Esophagus muscularis mucosa (tissue), 4 donors: ENCODE measurements around the gene ST8SIA2. TPM values are rescaled to one million over a fixed set of nuclear protein-coding genes. Genes with fewer than 3 reads are reported as not detected.

Experiments
- DNase-seq: peaks from one replicate; pipeline ENCODE4 v3.0.0-alpha.2; 2017; ENCODE audit errors: extremely low spot score
- H3K27ac ChIP-seq, 4 donors: fragments of 200-600 bp; sonication (generic); replicated peaks in 1 of 4; 1 replicate in 3 of 4; 2 replicates in 1 of 4; pipeline ENCODE4 v1.5.1; 2016 to 2019; ENCODE audit warnings: mild to moderate bottlenecking in 1 of 4
- H3K27me3 ChIP-seq, 4 donors: fragments of 200-600 bp; sonication (generic); one replicate each; pipeline versions ENCODE4 v1.5.1 to v1.6.0; 2016 to 2019
- H3K36me3 ChIP-seq, 4 donors: fragments of 200-600 bp; sonication (generic); one replicate each; pipeline ENCODE4 v1.5.1; 2016 to 2019
- H3K4me1 ChIP-seq, 4 donors: fragments of 200-600 bp; sonication (generic); one replicate each; pipeline ENCODE4 v1.5.1; 2016 to 2019
- H3K4me3 ChIP-seq, 4 donors: fragments of 200-600 bp; sonication (generic); 1 replicate in 2 of 4; 2 replicates in 2 of 4; pipeline ENCODE4 v1.5.1; 2016 to 2019; ENCODE audit warnings: mild to moderate bottlenecking in 4 of 4, moderate library complexity in 1 of 4
- H3K9me3 ChIP-seq, 4 donors: fragments of 200-600 bp; sonication (generic); 1 replicate in 3 of 4; 2 replicates in 1 of 4; pipeline ENCODE4 v1.5.1; 2016 to 2019
- EP300 ChIP-seq: sonication (generic); formaldehyde crosslinking; IDR thresholded peaks from one replicate; pipeline ENCODE4 v1.6.1; 2017; ENCODE audit warnings: antibody characterized with exemption
- POLR2A ChIP-seq: fragments of 450-650 bp; IDR thresholded peaks from one replicate; pipeline ENCODE4 v1.6.1; 2017; ENCODE audit warnings: antibody characterized with exemption, moderate library complexity, mild to moderate bottlenecking, low read depth
- POLR2AphosphoS5 ChIP-seq, 2 donors: sonication (generic); formaldehyde crosslinking; IDR thresholded peaks; one replicate each; pipeline ENCODE4 v1.6.1; 2017; ENCODE audit warnings: antibody characterized with exemption in 2 of 2
- WGBS: methylation state at CpG from one replicate; pipeline ENCODE4 v1.1.5; 2018; 5-methylcytosine and 5-hydroxymethylcytosine counted together
- intact Hi-C: fragments of 100-400 bp; cut with DNase I; formaldehyde crosslinking; loops from one replicate; pipeline ENCODE4 v1.15.1; 2023
- total RNA-seq, 4 donors: library from RNA; depleted of rRNA; stranded (reverse); fragments of >200 nt; gene quantifications; one replicate each; pipeline versions ENCODE4 v1.1.0 to v1.2.1, GENCODE V29; 2016
- TF ChIP-seq, protein P1 (sequence below), 3 experiments: fragments of 200-600 bp in 2 of 3; fragments of 450-650 bp in 1 of 3; sonication (generic) in 2 of 3; IDR thresholded peaks; one replicate each; pipeline ENCODE4 v1.5.1; 2017 to 2019; ENCODE audit warnings: antibody characterized with exemption in 3 of 3, mild to moderate bottlenecking in 2 of 3, moderate library complexity in 1 of 3

The ST8SIA2 gene
- total RNA-seq, 4 donors from 2014 or later: 0.13 to 0.57 (median 0.50) TPM; not detected in 1

DNA sequence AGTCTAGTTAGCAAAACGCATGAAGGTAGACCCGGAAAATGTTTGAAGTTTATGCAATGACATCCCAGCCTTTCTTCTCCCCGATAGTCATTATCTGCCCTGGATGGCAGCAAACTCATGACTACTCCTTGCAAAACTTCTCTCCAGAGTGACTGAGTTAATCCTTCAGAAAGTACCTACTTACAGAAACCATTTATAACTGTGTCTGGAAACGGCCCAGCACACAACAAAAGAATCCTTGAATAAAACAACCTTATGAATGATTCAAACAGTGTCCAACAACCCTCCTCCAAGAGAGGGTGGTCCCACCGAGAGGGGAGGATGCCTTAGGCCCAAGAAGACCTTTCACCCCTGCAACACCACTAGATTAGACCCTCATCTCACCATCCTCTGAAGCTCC, 14.2 kb downstream of the ST8SIA2 start:
- 55% methylated on average over 5 of the region's 5 CpGs for WGBS
- intact Hi-C loops: no loop called here

DNA sequence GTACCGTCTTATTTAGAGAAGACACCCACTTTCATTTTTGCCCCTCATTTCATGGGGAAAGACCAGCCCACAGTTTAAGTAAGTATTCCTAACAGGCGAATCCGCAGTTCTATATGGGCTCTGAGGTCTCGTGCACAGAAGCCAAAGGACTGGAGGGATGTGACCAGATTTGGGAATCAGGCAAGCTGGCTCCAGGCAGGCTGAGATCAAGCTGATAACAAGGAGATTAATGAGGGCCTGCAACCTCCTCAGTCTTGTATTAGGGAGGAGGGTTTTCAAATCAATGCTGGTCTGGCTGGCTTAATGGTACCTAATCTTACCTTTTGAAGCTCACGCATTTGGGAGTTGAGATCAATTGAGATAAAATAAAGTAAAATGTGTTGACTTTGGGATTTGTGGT, 15.3 kb downstream of the ST8SIA2 start:
- TF ChIP-seq POLR2AphosphoS5 (IDR thresholded peaks at IDR 0.05) (no peak), EP300 (no peak), POLR2A (no peak)
- TF ChIP-seq, protein P1, sequence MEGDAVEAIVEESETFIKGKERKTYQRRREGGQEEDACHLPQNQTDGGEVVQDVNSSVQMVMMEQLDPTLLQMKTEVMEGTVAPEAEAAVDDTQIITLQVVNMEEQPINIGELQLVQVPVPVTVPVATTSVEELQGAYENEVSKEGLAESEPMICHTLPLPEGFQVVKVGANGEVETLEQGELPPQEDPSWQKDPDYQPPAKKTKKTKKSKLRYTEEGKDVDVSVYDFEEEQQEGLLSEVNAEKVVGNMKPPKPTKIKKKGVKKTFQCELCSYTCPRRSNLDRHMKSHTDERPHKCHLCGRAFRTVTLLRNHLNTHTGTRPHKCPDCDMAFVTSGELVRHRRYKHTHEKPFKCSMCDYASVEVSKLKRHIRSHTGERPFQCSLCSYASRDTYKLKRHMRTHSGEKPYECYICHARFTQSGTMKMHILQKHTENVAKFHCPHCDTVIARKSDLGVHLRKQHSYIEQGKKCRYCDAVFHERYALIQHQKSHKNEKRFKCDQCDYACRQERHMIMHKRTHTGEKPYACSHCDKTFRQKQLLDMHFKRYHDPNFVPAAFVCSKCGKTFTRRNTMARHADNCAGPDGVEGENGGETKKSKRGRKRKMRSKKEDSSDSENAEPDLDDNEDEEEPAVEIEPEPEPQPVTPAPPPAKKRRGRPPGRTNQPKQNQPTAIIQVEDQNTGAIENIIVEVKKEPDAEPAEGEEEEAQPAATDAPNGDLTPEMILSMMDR (IDR thresholded peaks at IDR 0.05): no peak
- intact Hi-C loops: no loop called here
- H3K36me3 ChIP-seq: no peaks in the 10 kb centered on the region
- no peaks in the 10 kb centered on the region for H3K27me3 ChIP-seq
- 94% methylated on average over 5 of the region's 5 CpGs for WGBS
- H3K9me3 ChIP-seq: no peaks in the 10 kb centered on the region
- H3K27ac ChIP-seq: no peak overlapping the region
- H3K4me3 ChIP-seq: no peak overlapping the region
- DNase-seq: no peak
- H3K4me1 ChIP-seq: no peaks in the 10 kb centered on the region

More for the DNA sequence above, 14.2 kb downstream of the ST8SIA2 start:
- H3K9me3 ChIP-seq: no peaks in the 10 kb centered on the region
- TF ChIP-seq POLR2AphosphoS5 (IDR thresholded peaks at IDR 0.05): no peak
- TF ChIP-seq, protein P1 (IDR thresholded peaks at IDR 0.05): no peak
- no peak for TF ChIP-seq POLR2A
- no peak for TF ChIP-seq EP300
- H3K4me1 ChIP-seq: no peaks in the 10 kb centered on the region
- peaks cover 0 to under 1% (median 0%) of the 10 kb centered on the region in 4 donors for H3K27me3 ChIP-seq
- no peak for DNase-seq
- H3K27ac ChIP-seq: no peak overlapping the region
- H3K36me3 ChIP-seq: no peaks in the 10 kb centered on the region
- H3K4me3 ChIP-seq: no peak overlapping the region

DNA sequence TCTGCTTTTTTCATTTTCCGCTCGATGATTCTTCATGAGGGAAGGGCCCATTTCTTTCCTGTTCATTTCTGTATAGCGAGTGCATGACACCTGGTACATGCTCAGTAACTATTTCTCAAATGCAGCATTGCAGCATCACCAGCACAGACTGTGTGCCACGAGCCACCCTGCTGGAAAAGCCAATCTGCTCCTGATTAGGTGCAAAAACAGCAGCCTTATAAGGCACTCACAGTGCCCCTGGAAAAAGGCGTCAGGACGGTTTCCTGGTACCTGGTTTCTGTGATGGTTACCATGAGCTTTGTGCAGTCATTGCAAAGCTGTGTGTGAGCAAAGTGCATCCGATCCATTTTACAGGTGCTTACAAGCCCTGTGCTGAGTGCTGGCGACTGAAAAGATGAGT, 15.8 kb downstream of the ST8SIA2 start:
- Histone ChIP-seq H3K27me3 (peaks cover 0 to under 1% (median 0%) of the 10 kb centered on the region in 4 donors), H3K4me3 (no peak overlapping the region), H3K9me3 (no peaks in the 10 kb centered on the region), H3K36me3 (no peaks in the 10 kb centered on the region), H3K4me1 (no peaks in the 10 kb centered on the region), H3K27ac (no peak overlapping the region)
- DNase-seq: no peak
- intact Hi-C loops: no loop called here
- 90% methylated on average over 8 of the region's 8 CpGs for WGBS
- TF ChIP-seq, protein P1 (IDR thresholded peaks at IDR 0.05): no peak
- TF ChIP-seq EP300: no peak
- no peak for TF ChIP-seq POLR2A
- TF ChIP-seq POLR2AphosphoS5 (IDR thresholded peaks at IDR 0.05): no peak

DNA sequence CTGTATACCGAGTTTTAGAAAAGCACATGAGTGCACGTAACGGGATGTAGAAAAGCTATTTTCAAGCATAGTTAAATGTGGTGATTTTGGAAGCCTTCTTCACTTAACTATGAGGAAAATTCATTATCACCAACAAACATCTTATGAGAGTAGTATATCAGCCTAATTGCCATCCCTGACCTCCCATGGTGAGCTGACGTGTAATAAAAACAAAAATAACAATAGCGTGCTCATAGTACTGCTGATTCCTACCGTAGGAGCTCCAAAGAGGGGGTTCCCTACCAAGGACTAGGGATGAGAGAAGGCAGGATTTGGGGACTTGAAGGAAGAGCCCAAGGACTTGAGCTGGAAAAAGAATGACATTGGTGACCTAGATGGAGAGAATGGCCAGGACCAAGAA, 16.9 kb downstream of the ST8SIA2 start:
- no peak overlapping the region for H3K27ac ChIP-seq
- H3K4me1 ChIP-seq: peaks cover 0 to 2% (median 0%) of the 10 kb centered on the region in 4 donors
- H3K36me3 ChIP-seq: no peaks in the 10 kb centered on the region
- DNase-seq: no peak
- TF ChIP-seq, protein P1 (IDR thresholded peaks at IDR 0.05): no peak
- WGBS: 92% methylated on average over 6 of the region's 6 CpGs
- H3K9me3 ChIP-seq: no peaks in the 10 kb centered on the region
- intact Hi-C loops: no loop called here
- H3K27me3 ChIP-seq: peaks cover 0 to 7% (median 0%) of the 10 kb centered on the region in 4 donors
- H3K4me3 ChIP-seq: no peak overlapping the region

DNA sequence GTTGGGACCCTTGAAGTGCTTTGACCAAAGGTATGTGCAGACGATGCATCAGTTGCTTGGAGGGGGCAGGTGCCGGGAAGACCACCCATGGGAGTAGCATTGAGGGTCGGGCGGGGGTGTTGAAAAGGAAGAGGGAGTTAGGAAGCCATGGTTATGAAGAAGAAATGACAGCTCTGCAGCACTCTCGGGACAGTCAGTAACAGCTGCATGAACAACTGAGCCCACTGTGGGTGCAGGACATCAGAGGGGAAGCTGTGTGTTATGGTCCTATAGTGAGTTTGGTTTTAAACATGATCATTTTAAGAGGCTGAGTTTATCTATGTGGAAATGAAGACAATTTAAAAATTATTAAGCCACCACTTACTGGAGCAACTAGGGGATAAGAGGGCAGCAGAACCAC, 17.6 kb downstream of the ST8SIA2 start:
- H3K27ac ChIP-seq: no peak overlapping the region
- peaks cover 0 to 2% (median 0%) of the 10 kb centered on the region in 4 donors for H3K4me1 ChIP-seq
- no peaks in the 10 kb centered on the region for H3K9me3 ChIP-seq
- H3K4me3 ChIP-seq: no peak overlapping the region
- DNase-seq: no peak
- intact Hi-C loops: no loop called here
- TF ChIP-seq, protein P1 (IDR thresholded peaks at IDR 0.05): no peak
- no peak for TF ChIP-seq POLR2AphosphoS5 (IDR thresholded peaks at IDR 0.05)
- TF ChIP-seq POLR2A: no peak
- TF ChIP-seq EP300: no peak
- WGBS: 91% methylated on average over 5 of the region's 5 CpGs
- H3K27me3 ChIP-seq: peaks cover 0 to 7% (median 0%) of the 10 kb centered on the region in 4 donors
- H3K36me3 ChIP-seq: no peaks in the 10 kb centered on the region
